Common myeloid progenitor, CD34-positive (primary cell): ENCODE results near the gene BACH2.

Experiments used
- CTCF ChIA-PET: fragments of 350-600 bp; sonication (Branson Sonifier 250); formaldehyde crosslinking; loops from one replicate; lab custom pipeline; 2021; ENCODE audit warnings: antibody characterized with exemption; lab: Charles Lee
- POLR2A ChIA-PET: fragments of 350-600 bp; sonication (Branson Sonifier 250); formaldehyde crosslinking; loops from one replicate; lab custom pipeline; 2021; ENCODE audit warnings: antibody characterized with exemption; lab: Charles Lee
- DNase-seq, 3 donors: peaks; one replicate each; pipeline versions ENCODE4 v3.0.0 to v3.0.0-alpha.2; 2013
- H3K27ac ChIP-seq, 2 experiments: 1 replicate in 1 of 2; 2 replicates in 1 of 2; pipeline ENCODE4 v1.7.0; 2013; ENCODE audit warnings: inconsistent platforms in 2 of 2, low read length in 2 of 2, mild to moderate bottlenecking in 2 of 2, low read depth in 1 of 2, moderate library complexity in 1 of 2; ENCODE audit not compliant: severe bottlenecking in 2 of 2, insufficient read depth in 1 of 2, poor library complexity in 1 of 2
- H3K27me3 ChIP-seq, 5 experiments: replicated peaks in 2 of 5; 1 replicate in 3 of 5; 2 replicates in 2 of 5; pipeline versions ENCODE4 v1.6.1 to v1.7.0; 2013; ENCODE audit warnings: low read length in 4 of 5, mild to moderate bottlenecking in 2 of 5, moderate library complexity in 2 of 5, inconsistent platforms in 1 of 5; ENCODE audit not compliant: insufficient read depth in 5 of 5, control insufficient read depth in 4 of 5
- H3K36me3 ChIP-seq, 4 experiments: 1 replicate in 2 of 4; 2 replicates in 2 of 4; pipeline versions ENCODE4 v1.6.1 to v1.7.0; 2013; ENCODE audit warnings: low read length in 3 of 4, control low read depth in 1 of 4, mild to moderate bottlenecking in 1 of 4; ENCODE audit not compliant: control insufficient read depth in 4 of 4, insufficient read depth in 4 of 4
- H3K4me1 ChIP-seq, 4 experiments: 1 replicate in 3 of 4; 2 replicates in 1 of 4; pipeline versions ENCODE4 v1.6.1 to v1.7.1; 2013; ENCODE audit warnings: low read length in 3 of 4, mild to moderate bottlenecking in 3 of 4, control low read depth in 1 of 4, inconsistent platforms in 1 of 4, moderate library complexity in 1 of 4; ENCODE audit not compliant: control insufficient read depth in 4 of 4, insufficient read depth in 4 of 4; ENCODE audit errors: control extremely low read depth in 1 of 4
- H3K4me3 ChIP-seq, 7 experiments: 1 replicate in 4 of 7; 2 replicates in 3 of 7; pipeline versions ENCODE4 v1.5.1 to v1.7.0; 2013; ENCODE audit warnings: mild to moderate bottlenecking in 7 of 7, low read length in 6 of 7, moderate library complexity in 6 of 7, inconsistent platforms in 2 of 7, low read depth in 2 of 7, control low read depth in 1 of 7; ENCODE audit not compliant: insufficient read depth in 4 of 7, control insufficient read depth in 1 of 7; ENCODE audit errors: extremely low read depth in 1 of 7
- H3K9me3 ChIP-seq, 5 experiments: 1 replicate in 4 of 5; 2 replicates in 1 of 5; pipeline versions ENCODE4 v1.6.1 to v1.7.1; 2013; ENCODE audit warnings: low read length in 4 of 5, mild to moderate bottlenecking in 2 of 5, inconsistent platforms in 1 of 5, low read depth in 1 of 5, moderate library complexity in 1 of 5; ENCODE audit not compliant: control insufficient read depth in 4 of 5, insufficient read depth in 2 of 5; ENCODE audit errors: control extremely low read depth in 1 of 5
- WGBS: methylation state at CpG from one replicate; pipeline ENCODE4 v1.1.5; 2013; ENCODE audit not compliant: insufficient coverage; 5-methylcytosine and 5-hydroxymethylcytosine counted together

Gene BACH2

GRCh38 chr6:89952686-89953085 lies 344.0 kb downstream of the BACH2 start:
- POLR2A ChIA-PET: no interaction called here
- Histone ChIP-seq H3K27ac (no peak overlapping the region), H3K9me3 (no peaks in the 10 kb centered on the region), H3K4me1 (peaks cover 16 to 26% (median 18%) of the 10 kb centered on the region in 4 experiments), H3K36me3 (peaks cover 0 to 22% (median 12%) of the 10 kb centered on the region in 4 experiments), H3K4me3 (peak overlapping the region in 3 of 7 experiments; percentile 2 to 34 (median 34)), H3K27me3 (peaks cover 0 to 2% (median 0%) of the 10 kb centered on the region in 5 experiments)
- peak; percentile 87 to 98 (median 95) for DNase-seq
- WGBS: 0% methylated on average over 1 of the region's 4 CpGs
- CTCF ChIA-PET: interaction anchor here (0.9 to 2.0 kb wide), 6 partner anchors 9 to 529 kb away, joined by 3 to 7 read pairs (median 5); no protein-coding TSS in a partner anchor

GRCh38 chr6:89952105-89952671 lies 344.5 kb downstream of the BACH2 start:
- H3K27ac ChIP-seq: no peak overlapping the region
- POLR2A ChIA-PET: no interaction called here
- H3K27me3 ChIP-seq: peaks cover 0 to 2% (median 0%) of the 10 kb centered on the region in 5 experiments
- WGBS: 44% methylated on average over 4 of the region's 6 CpGs
- peaks cover 16 to 26% (median 18%) of the 10 kb centered on the region in 4 experiments for H3K4me1 ChIP-seq
- DNase-seq: peak in 2 of 3 donors; percentile 31 to 50
- H3K4me3 ChIP-seq: peak overlapping the region in 3 of 7 experiments; percentile 2 to 34 (median 34)
- H3K36me3 ChIP-seq: peaks cover 0 to 22% (median 12%) of the 10 kb centered on the region in 4 experiments
- H3K9me3 ChIP-seq: no peaks in the 10 kb centered on the region
- CTCF ChIA-PET: interaction anchor here (0.9 to 2.0 kb wide), 5 partner anchors 9 to 529 kb away, joined by 3 to 7 read pairs (median 5); no protein-coding TSS in a partner anchor

- H3K27ac ChIP-seq: no peak overlapping the region
- H3K4me3 ChIP-seq: no peak overlapping the region
- no peak for DNase-seq
- H3K36me3 ChIP-seq: peaks cover 0 to 22% (median 12%) of the 10 kb centered on the region in 4 experiments
- POLR2A ChIA-PET: no interaction called here
- 97% methylated on average over 15 of the region's 15 CpGs for WGBS
- no peaks in the 10 kb centered on the region for H3K9me3 ChIP-seq
- H3K27me3 ChIP-seq: peaks cover 0 to 2% (median 0%) of the 10 kb centered on the region in 5 experiments
- CTCF ChIA-PET: interaction anchor here (0.9 to 2.9 kb wide), 7 partner anchors 8 to 530 kb away, joined by 3 to 11 read pairs (median 5); no protein-coding TSS in a partner anchor
- H3K4me1 ChIP-seq: peaks cover 16 to 26% (median 18%) of the 10 kb centered on the region in 4 experiments
Observed at GRCh38 chr6:89951574-89952104, 345.0 kb downstream of the BACH2 start.

GRCh38 chr6:89950879-89951391 lies 345.7 kb downstream of the BACH2 start:
- Histone ChIP-seq H3K27ac (no peak overlapping the region), H3K9me3 (no peaks in the 10 kb centered on the region), H3K4me1 (peaks cover 16 to 26% (median 18%) of the 10 kb centered on the region in 4 experiments), H3K27me3 (peaks cover 0 to 2% (median 0%) of the 10 kb centered on the region in 5 experiments), H3K4me3 (no peak overlapping the region), H3K36me3 (peaks cover 0 to 22% (median 12%) of the 10 kb centered on the region in 4 experiments)
- no peak for DNase-seq
- ChIA-PET POLR2A (no interaction called here), CTCF (interaction anchor here (0.9 to 2.9 kb wide), 4 partner anchors 9 to 528 kb away, joined by 3 to 11 read pairs (median 3); no protein-coding TSS in a partner anchor)
- WGBS: 98% methylated on average over 14 of the region's 15 CpGs

- ChIA-PET CTCF (interaction anchor here (0.9 to 2.9 kb wide), 5 partner anchors 9 to 529 kb away, joined by 3 to 11 read pairs (median 3); no protein-coding TSS in a partner anchor), POLR2A (no interaction called here)
- H3K27ac ChIP-seq: no peak overlapping the region
- peaks cover 0 to 2% (median 0%) of the 10 kb centered on the region in 5 experiments for H3K27me3 ChIP-seq
- H3K4me3 ChIP-seq: no peak overlapping the region
- DNase-seq: no peak
- peaks cover 16 to 26% (median 18%) of the 10 kb centered on the region in 4 experiments for H3K4me1 ChIP-seq
- no peaks in the 10 kb centered on the region for H3K9me3 ChIP-seq
- WGBS: 99% methylated on average over 17 of the region's 17 CpGs
- H3K36me3 ChIP-seq: peaks cover 0 to 22% (median 12%) of the 10 kb centered on the region in 4 experiments
Observed at GRCh38 chr6:89950446-89950845, 346.2 kb downstream of the BACH2 start.

- Histone ChIP-seq H3K27ac (no peak overlapping the region), H3K4me1 (peaks cover 16 to 24% (median 18%) of the 10 kb centered on the region in 4 experiments), H3K27me3 (no peaks in the 10 kb centered on the region), H3K4me3 (no peak overlapping the region), H3K9me3 (no peaks in the 10 kb centered on the region), H3K36me3 (peaks cover 0 to 22% (median 13%) of the 10 kb centered on the region in 4 experiments)
- DNase-seq: no peak
- POLR2A ChIA-PET: interaction anchor here (0.8 kb wide), 1 partner anchor 295 kb away, joined by 3 read pairs; no protein-coding TSS in a partner anchor
- CTCF ChIA-PET: interaction anchor here (0.9 to 2.9 kb wide), 3 partner anchors 8 to 23 kb away, joined by 3 to 11 read pairs (median 3); no protein-coding TSS in a partner anchor
- 99% methylated on average over 5 of the region's 5 CpGs for WGBS
Observed at GRCh38 chr6:89948876-89949275, 347.8 kb downstream of the BACH2 start.
